ENCODE measurements around the gene USB1. TPM values are rescaled to one million over a fixed set of nuclear protein-coding genes. Genes with fewer than 3 reads are reported as not detected.
A peak's percentile ranks its signal among the peaks of the same experiment; 100 is the strongest.

Gene USB1
- 10 to 100 TPM; 45.1 to 50.2 (median 47.4) TPM for total RNA-seq
- long read RNA-seq, donor 1, transcript USB1-201 (7 exons, 2,282 nt), result major isoform, 38 of 56 reads
- long read RNA-seq, donor 1, partial matches to known transcripts, result 5 of 56 reads
- long read RNA-seq, donor 1, other reads (novel, unspliced or antisense), result 10 of 56 reads
- long read RNA-seq, donor 2, partial matches to known transcripts, result 2 of 6 reads
- long read RNA-seq, donor 2, other reads (novel, unspliced or antisense), result 2 of 6 reads

GRCh38 chr16:58000706-58001676 lies at the start of gene USB1:
Gene USB1 (plus strand): TSS chr16:58001407. CDS start chr16:58001484, 77 bp downstream.
- peak; percentile 93 for ATAC-seq
- Histone ChIP-seq H3K36me3 (ENCODE audit: low read depth) (no peaks in the 10 kb centered on the region), H3K4me1 (ENCODE audit: low read depth) (peaks cover 11% of the 10 kb centered on the region), H3K4me3 (peak within 1 kb of the TSS; percentile 46), H3K9me3 (no peaks in the 10 kb centered on the region)
- intact Hi-C loops (cut with DNase I, micrococcal nuclease), result loop anchor here (5.0 to 10.0 kb wide), 2 partner anchors 99 to 106 kb away; no protein-coding TSS in a partner anchor
- peak; percentile 75 for TF ChIP-seq CTCF (IDR thresholded peaks at IDR 0.05)
- DNase-seq, result peak; percentile 88 to 92 (median 91)

GRCh38 chr16:57952909-57953308 lies 48.3 kb upstream of the USB1 start:
- no peak for TF ChIP-seq CTCF (IDR thresholded peaks at IDR 0.05)
- Histone ChIP-seq H3K9me3 (no peaks in the 10 kb centered on the region), H3K4me3 (no peak overlapping the region), H3K36me3 (ENCODE audit: low read depth) (no peaks in the 10 kb centered on the region), H3K4me1 (ENCODE audit: low read depth) (no peaks in the 10 kb centered on the region)
- intact Hi-C loops (cut with DNase I, micrococcal nuclease), result no loop called here
- DNase-seq (no peak), ATAC-seq (no peak)

GRCh38 chr16:57953857-57954256 lies 47.4 kb upstream of the USB1 start:
- no peak for DNase-seq
- no peak for TF ChIP-seq CTCF (IDR thresholded peaks at IDR 0.05)
- no peaks in the 10 kb centered on the region for H3K4me1 ChIP-seq (ENCODE audit: low read depth)
- no peak for ATAC-seq
- no peaks in the 10 kb centered on the region for H3K36me3 ChIP-seq (ENCODE audit: low read depth)
- no peaks in the 10 kb centered on the region for H3K9me3 ChIP-seq
- H3K4me3 ChIP-seq, result no peak overlapping the region
- intact Hi-C loops (cut with DNase I, micrococcal nuclease), result no loop called here

- intact Hi-C loops (cut with DNase I, micrococcal nuclease), result no loop called here
- ATAC-seq (no peak), DNase-seq (peak in 1 of 3 donors; percentile 7)
- no peaks in the 10 kb centered on the region for H3K4me1 ChIP-seq (ENCODE audit: low read depth)
- no peaks in the 10 kb centered on the region for H3K36me3 ChIP-seq (ENCODE audit: low read depth)
- no peaks in the 10 kb centered on the region for H3K9me3 ChIP-seq
- no peak for TF ChIP-seq CTCF (IDR thresholded peaks at IDR 0.05)
- no peak overlapping the region for H3K4me3 ChIP-seq
Measured at GRCh38 chr16:57955572-57956188, 45.5 kb upstream of the USB1 start.

- TF ChIP-seq CTCF (IDR thresholded peaks at IDR 0.05), result no peak
- H3K36me3 ChIP-seq (ENCODE audit: low read depth), result no peaks in the 10 kb centered on the region
- intact Hi-C loops (cut with DNase I, micrococcal nuclease), result no loop called here
- no peaks in the 10 kb centered on the region for H3K9me3 ChIP-seq
- no peak for DNase-seq
- no peaks in the 10 kb centered on the region for H3K4me1 ChIP-seq (ENCODE audit: low read depth)
- H3K4me3 ChIP-seq, result no peak overlapping the region
- ATAC-seq, result no peak
Measured at GRCh38 chr16:57956270-57956808, 44.9 kb upstream of the USB1 start.

All from mucosa of descending colon (tissue), 3 donors.